Subcutaneous abdominal adipose tissue (tissue), 5 donors: Measurements from ENCODE around the gene SLC7A10.
"Not testable (repeated sequence)": the region's sequence is repeated elsewhere in the genome, so short reads cannot be mapped to it uniquely, and the experiment has no call there.

Experiments used
- H3K27ac ChIP-seq: one replicate; pipeline ENCODE4 v1.7.0; 2013; ENCODE audit warnings: low read depth, mild to moderate bottlenecking, inconsistent platforms, low read length, moderate library complexity
- H3K27me3 ChIP-seq, 5 donors: one replicate each; pipeline ENCODE4 v1.7.0; 2013; ENCODE audit warnings: low read length in 5 of 5, inconsistent platforms in 1 of 5; ENCODE audit not compliant: control insufficient read depth in 5 of 5, insufficient read depth in 4 of 5
- H3K36me3 ChIP-seq, 5 donors: one replicate each; pipeline ENCODE4 v1.7.0; 2013; ENCODE audit warnings: low read length in 5 of 5; ENCODE audit not compliant: control insufficient read depth in 5 of 5, insufficient read depth in 5 of 5
- H3K4me1 ChIP-seq, 5 donors: one replicate each; pipeline ENCODE4 v1.7.0; 2013; ENCODE audit warnings: low read length in 5 of 5, mild to moderate bottlenecking in 3 of 5, moderate library complexity in 1 of 5; ENCODE audit not compliant: control insufficient read depth in 5 of 5, insufficient read depth in 5 of 5
- H3K4me3 ChIP-seq, 5 donors: one replicate each; pipeline ENCODE4 v1.7.0; 2013; ENCODE audit warnings: low read length in 5 of 5, low read depth in 1 of 5
- H3K9ac ChIP-seq, 5 donors: one replicate each; pipeline ENCODE4 v1.7.0; 2013; ENCODE audit warnings: low read length in 5 of 5, mild to moderate bottlenecking in 4 of 5, moderate library complexity in 3 of 5
- H3K9me3 ChIP-seq, 5 donors: one replicate each; pipeline ENCODE4 v1.7.0; 2013; ENCODE audit warnings: low read length in 5 of 5; ENCODE audit not compliant: control insufficient read depth in 5 of 5
- donor health status: healthy.
- donor health status: healthy.
- donor health status: healthy.
- donor health status: healthy.
- donor health status: healthy.

The SLC7A10 gene

DNA sequence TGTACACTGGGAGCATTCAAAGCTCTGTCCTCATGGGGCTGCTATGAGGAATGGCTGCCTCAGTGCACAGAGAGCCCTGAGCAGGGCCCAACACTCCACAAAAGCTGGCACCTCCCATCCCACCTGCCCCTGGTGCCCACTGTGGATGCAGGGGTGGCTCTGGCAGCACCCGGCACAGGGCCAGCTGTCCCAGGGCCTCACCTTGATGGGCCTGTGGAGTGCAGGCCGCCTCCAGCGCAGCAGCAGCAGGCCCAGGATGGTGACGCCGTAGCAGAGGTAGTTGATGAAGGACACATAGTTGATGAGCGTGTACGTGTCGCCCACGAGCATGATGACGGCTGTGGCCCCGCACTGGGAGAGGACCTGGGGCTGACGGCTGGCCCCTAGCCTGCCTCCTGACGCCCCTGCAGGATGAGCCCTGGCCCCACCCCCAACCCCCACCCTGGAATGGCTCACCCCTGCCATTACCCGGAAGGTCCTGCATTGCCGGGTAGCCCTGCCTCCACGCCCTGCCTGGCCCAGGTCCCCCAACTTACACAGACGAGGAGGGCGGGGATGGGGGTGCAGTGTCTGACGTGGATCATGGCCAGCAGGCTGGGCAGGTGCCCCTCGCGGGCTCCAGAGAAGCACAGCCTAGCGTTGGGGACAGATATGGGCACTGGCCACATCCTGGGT lies 15.2 kb downstream of the SLC7A10 start:
- Histone ChIP-seq H3K4me1 (peaks cover 4 to 59% (median 23%) of the 10 kb centered on the region in 5 donors), H3K9me3 (no peaks in the 10 kb centered on the region), H3K36me3 (peaks cover 0 to 46% (median 19%) of the 10 kb centered on the region in 5 donors), H3K27ac (no peak overlapping the region), H3K9ac (no peak overlapping the region), H3K4me3 (no peak overlapping the region), H3K27me3 (no peaks in the 10 kb centered on the region)

DNA sequence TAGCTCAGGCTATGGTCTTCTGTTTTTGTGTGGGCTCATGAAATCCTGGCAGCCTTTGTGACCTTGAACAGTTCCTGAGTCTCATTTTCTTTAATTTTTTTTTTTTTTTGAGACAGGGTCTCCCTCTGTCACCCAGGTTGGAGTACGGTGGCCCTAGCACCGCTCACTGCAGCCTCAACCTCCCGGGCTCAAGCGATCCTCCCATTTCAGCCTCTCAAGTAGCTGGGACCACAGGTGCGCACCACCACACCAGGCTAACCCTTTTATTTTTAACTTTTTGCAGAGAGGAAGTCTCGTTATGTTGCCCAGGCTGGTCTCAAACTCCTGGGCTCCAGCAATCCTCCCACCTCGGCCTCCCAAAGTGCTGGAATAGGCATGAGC lies 15.8 kb downstream of the SLC7A10 start:
- not testable (repeated sequence) for H3K9me3 ChIP-seq, H3K4me3 ChIP-seq, H3K9ac ChIP-seq, H3K27ac ChIP-seq, H3K27me3 ChIP-seq
- Histone ChIP-seq H3K4me1 (peaks cover 4 to 59% (median 23%) of the 10 kb centered on the region in 5 donors), H3K36me3 (peaks cover 0 to 52% (median 22%) of the 10 kb centered on the region in 5 donors)

DNA sequence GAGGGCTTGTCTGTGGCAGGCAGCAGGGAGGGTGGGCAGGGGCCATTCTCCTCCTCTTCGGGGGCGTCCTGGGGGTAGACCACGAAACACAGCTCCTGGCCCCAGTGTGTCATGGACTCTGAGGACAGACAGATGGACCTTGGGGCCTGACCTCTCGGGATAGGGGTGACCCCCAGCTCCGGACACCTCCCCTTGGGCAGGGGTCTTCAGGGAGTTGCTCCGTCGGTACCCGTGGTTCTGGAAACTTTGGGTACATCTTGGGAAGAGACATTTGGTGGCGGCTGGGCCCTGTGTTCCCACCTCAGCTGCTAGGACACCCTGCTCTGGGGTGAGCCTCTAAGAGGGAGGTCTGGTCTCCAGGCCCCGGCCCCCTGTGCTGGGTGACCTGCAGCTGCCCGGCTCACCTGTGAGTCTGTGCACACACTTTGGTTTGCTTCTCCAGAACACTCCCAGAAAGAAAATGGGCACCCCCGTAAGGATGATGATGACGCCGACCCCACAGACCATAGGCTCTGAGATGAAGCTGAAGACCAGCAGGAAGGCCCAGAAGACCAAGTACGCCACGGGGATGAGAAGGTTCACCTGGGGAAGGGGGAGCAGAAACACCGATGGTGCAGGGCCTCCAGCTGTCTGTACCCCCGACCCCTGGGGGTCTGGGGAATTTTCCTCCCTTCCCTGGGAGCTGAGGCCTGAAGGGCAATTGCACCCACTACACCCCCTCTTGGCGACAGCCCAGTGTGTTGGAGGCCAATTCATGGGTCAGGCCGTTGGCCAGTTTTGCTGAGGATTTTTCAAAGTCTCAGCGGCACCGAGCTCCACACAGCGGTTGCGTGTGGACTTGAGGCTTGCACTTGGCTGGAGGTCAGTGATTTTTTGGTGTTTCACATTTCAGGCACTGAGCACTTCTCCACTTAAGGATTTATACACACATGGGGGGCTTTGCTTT lies 16.5 kb downstream of the SLC7A10 start:
- Histone ChIP-seq H3K27ac (no peak overlapping the region), H3K9ac (no peak overlapping the region), H3K36me3 (peaks cover 0 to 58% (median 27%) of the 10 kb centered on the region in 5 donors), H3K9me3 (no peaks in the 10 kb centered on the region), H3K4me1 (peaks cover 4 to 56% (median 23%) of the 10 kb centered on the region in 5 donors), H3K4me3 (no peak overlapping the region), H3K27me3 (no peaks in the 10 kb centered on the region)

DNA sequence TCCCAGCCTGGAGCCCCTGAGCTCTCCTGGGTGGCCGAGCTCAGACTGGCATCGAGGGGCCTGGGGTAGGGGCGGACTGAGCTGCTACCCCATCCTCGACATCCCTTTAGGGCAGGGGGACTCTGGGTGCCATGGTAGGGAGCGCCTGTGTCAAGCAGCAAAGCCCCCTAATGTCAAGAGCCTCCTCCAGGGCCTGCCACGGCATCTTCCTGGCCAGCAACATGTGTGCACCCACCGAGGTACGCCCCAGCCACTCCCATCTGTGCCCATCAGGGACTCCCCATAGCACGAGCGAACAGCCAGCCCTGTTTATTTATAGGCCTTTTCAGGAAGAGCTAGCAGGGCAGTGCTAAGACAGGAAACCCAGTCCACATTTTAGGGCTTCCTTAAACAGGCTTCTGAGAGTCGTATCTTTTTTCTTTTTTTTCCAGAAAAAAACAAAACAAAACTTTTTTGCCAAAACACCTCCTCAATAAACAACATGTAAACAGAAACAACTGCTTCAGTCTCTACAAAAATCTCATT lies 17.2 kb downstream of the SLC7A10 start:
- Histone ChIP-seq H3K27ac (no peak overlapping the region), H3K9ac (no peak overlapping the region), H3K36me3 (peaks cover 0 to 65% (median 30%) of the 10 kb centered on the region in 5 donors), H3K9me3 (no peaks in the 10 kb centered on the region), H3K4me3 (no peak overlapping the region), H3K4me1 (peaks cover 4 to 49% (median 23%) of the 10 kb centered on the region in 5 donors), H3K27me3 (no peaks in the 10 kb centered on the region)

DNA sequence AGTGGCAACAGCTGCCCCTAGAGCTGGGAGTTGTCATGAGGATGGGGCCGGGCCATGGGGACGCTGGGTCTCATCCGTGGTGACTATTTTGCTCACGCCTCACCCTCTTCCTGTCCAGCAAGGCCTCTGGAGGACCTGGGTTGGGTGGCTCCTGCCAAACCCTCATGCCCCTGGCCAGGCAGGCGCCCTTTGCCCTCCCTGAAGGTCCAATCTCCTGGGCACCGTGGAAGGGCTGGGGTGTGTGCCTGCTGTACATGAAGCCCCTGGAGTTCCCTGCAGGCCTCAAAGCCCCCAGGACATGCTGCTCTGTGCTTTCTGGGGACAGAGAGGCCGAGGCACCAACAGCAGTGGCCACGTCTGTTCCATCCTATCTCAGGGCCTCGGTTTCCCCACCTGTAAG lies 17.7 kb downstream of the SLC7A10 start:
- H3K27ac ChIP-seq: no peak overlapping the region
- H3K4me3 ChIP-seq: no peak overlapping the region
- no peaks in the 10 kb centered on the region for H3K27me3 ChIP-seq
- no peak overlapping the region for H3K9ac ChIP-seq
- H3K9me3 ChIP-seq: no peaks in the 10 kb centered on the region
- H3K4me1 ChIP-seq: peaks cover 4 to 48% (median 23%) of the 10 kb centered on the region in 5 donors
- H3K36me3 ChIP-seq: peaks cover 0 to 70% (median 35%) of the 10 kb centered on the region in 5 donors

DNA sequence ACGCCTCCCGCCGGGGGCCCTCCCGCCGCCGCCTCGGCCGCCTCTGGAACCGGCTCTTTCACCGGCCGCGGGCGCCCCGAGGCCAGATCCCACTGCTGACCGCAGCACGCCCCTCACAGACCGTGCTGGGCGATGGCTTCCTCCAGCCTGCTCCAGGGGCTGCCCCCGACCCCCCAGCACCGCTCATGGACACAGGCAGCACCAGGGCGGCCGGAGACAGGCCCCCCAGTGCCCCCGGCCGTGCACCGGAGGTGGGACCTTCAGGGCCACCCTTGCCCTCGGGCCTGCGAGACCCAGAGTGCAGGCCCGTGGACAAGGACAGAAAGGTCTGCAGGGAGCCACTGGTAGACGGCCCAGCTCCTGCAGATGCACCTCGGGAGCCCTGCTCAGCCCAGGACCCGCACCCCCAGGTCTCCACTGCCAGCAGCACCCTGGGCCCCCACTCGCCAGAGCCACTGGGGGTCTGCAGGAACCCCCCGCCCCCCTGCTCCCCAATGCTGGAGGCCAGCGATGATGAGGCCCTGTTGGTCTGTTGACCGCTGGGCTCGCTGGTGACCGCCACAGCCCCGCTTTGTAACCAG lies 18.5 kb downstream of the SLC7A10 start:
- peaks cover 4 to 40% (median 23%) of the 10 kb centered on the region in 5 donors for H3K4me1 ChIP-seq
- no peak overlapping the region for H3K9ac ChIP-seq
- H3K9me3 ChIP-seq: no peaks in the 10 kb centered on the region
- H3K27me3 ChIP-seq: no peaks in the 10 kb centered on the region
- H3K36me3 ChIP-seq: peaks cover 0 to 76% (median 38%) of the 10 kb centered on the region in 5 donors
- no peak overlapping the region for H3K27ac ChIP-seq
- no peak overlapping the region for H3K4me3 ChIP-seq

DNA sequence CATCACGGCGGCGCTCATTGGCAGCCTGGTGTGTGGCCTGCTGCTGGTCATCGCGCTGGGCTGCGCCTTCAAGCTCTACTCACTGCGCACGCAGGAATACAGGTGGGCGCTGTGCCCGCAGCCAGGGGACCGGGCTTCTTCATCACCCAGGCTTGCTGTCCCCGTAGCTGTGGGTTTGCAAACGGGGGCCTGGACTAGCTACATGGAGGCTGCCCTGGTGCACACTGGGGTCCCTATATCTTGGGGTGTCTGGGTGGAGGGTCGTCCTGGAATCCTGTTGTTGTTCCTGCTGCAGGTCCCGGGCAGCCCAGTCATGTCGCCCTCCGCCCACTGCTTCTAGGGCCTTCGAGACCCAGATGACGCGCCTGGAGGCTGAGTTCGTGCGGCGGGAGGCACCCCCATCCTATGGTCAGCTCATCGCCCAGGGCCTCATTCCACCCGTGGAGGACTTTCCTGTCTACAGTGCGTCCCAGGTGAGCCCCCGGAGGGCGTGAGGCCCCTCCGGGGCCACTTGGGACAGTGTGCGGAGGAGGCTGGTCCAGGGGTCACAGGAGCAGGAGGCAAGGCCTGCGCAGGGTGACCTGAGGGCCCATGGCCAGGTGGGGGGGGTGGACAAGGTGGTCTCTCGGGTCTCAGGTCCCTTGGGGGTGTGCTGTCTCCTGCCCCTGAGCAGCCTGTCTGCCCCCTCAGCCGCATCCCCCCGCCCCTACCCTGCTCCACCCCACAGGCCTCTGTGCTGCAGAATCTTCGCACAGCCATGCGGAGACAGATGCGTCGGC lies 19.2 kb downstream of the SLC7A10 start:
- Histone ChIP-seq H3K36me3 (peaks cover 0 to 77% (median 32%) of the 10 kb centered on the region in 5 donors), H3K9ac (no peak overlapping the region), H3K27ac (no peak overlapping the region), H3K9me3 (no peaks in the 10 kb centered on the region), H3K27me3 (no peaks in the 10 kb centered on the region), H3K4me3 (no peak overlapping the region), H3K4me1 (peaks cover 4 to 39% (median 23%) of the 10 kb centered on the region in 5 donors)

DNA sequence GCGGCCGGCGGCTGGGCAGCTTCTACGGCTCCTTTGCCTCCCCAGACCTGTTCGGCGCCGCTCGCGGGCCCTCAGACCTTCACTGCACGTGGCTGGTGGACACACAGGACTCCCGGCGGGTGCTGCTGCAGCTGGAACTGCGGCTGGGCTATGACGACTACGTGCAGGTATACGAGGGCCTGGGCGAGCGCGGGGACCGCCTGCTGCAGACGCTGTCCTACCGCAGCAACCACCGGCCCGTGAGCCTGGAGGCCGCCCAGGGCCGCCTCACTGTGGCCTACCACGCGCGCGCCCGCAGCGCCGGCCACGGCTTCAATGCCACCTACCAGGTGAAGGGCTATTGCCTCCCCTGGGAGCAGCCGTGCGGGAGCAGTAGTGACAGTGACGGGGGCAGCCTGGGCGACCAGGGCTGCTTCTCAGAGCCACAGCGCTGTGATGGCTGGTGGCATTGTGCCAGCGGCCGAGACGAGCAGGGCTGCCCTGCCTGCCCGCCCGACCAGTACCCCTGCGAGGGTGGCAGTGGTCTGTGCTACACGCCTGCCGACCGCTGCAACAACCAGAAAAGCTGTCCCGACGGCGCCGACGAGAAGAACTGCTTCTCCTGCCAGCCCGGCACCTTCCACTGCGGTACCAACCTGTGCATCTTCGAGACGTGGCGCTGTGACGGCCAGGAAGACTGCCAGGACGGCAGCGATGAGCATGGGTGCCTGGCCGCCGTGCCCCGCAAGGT lies 20.0 kb downstream of the SLC7A10 start:
- Histone ChIP-seq H3K9me3 (no peaks in the 10 kb centered on the region), H3K9ac (no peak overlapping the region), H3K36me3 (peaks cover 0 to 76% (median 32%) of the 10 kb centered on the region in 5 donors), H3K4me3 (no peak overlapping the region), H3K4me1 (peaks cover 4 to 33% (median 23%) of the 10 kb centered on the region in 5 donors), H3K27ac (no peak overlapping the region), H3K27me3 (no peaks in the 10 kb centered on the region)

DNA sequence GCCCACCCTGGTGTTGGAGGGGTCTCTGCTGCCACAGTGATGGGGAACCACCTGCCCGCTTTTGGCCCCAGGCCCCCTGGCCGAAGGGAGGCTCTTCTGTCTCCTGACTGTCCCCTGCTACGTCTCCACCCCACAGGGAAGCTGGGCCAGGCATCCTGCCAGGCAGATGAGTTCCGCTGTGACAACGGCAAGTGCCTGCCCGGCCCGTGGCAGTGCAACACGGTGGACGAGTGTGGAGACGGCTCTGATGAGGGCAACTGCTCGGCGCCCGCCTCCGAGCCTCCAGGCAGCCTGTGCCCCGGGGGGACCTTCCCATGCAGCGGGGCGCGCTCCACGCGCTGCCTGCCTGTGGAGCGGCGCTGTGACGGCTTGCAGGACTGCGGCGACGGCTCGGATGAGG lies 20.5 kb downstream of the SLC7A10 start:
- H3K27ac ChIP-seq: no peak overlapping the region
- H3K9ac ChIP-seq: no peak overlapping the region
- peaks cover 0 to 77% (median 32%) of the 10 kb centered on the region in 5 donors for H3K36me3 ChIP-seq
- H3K4me1 ChIP-seq: peaks cover 4 to 28% (median 22%) of the 10 kb centered on the region in 5 donors
- no peaks in the 10 kb centered on the region for H3K27me3 ChIP-seq
- no peaks in the 10 kb centered on the region for H3K9me3 ChIP-seq
- H3K4me3 ChIP-seq: no peak overlapping the region
